Colonic mucosa (tissue), 4 donors: ENCODE data around the gene VRK1. TPM values are rescaled to one million over a fixed set of nuclear protein-coding genes. Genes with fewer than 3 reads are reported as not detected.

Source experiments
- DNase-seq: peaks from one replicate; pipeline ENCODE4 v3.0.0-alpha.2; 2020
- H3K27ac ChIP-seq: fragments of 200-600 bp; one replicate; pipeline ENCODE4 v1.8.0; 2021
- H3K27me3 ChIP-seq: fragments of 200-600 bp; one replicate; pipeline ENCODE4 v1.8.0; 2021
- H3K36me3 ChIP-seq: fragments of 200-600 bp; one replicate; pipeline ENCODE4 v1.8.0; 2021
- H3K4me1 ChIP-seq: fragments of 200-600 bp; one replicate; pipeline ENCODE4 v1.8.0; 2021; ENCODE audit warnings: mild to moderate bottlenecking
- H3K4me3 ChIP-seq: fragments of 200-600 bp; one replicate; pipeline ENCODE4 v1.8.0; 2021
- H3K9ac ChIP-seq, 2 donors: one replicate each; pipeline ENCODE4 v1.7.0; 2013; ENCODE audit warnings: control low read depth in 2 of 2, low read depth in 2 of 2, low read length in 2 of 2
- H3K9me3 ChIP-seq: fragments of 200-600 bp; one replicate; pipeline ENCODE4 v1.8.0; 2021
- CTCF ChIP-seq: fragments of 200-600 bp; IDR thresholded peaks from one replicate; pipeline ENCODE4 v1.8.0; 2022; ENCODE audit warnings: antibody characterized with exemption, mild to moderate bottlenecking
- intact Hi-C: fragments of 100-400 bp; cut with DNase I; formaldehyde crosslinking; loops from one replicate; pipeline ENCODE4 v1.14.1; 2022
- total RNA-seq, 2 donors: library from RNA; stranded (reverse); fragmentation: NEBNext Ultra II Directional in 1 of 2; extraction: Animal tissue kit (Norgen Biotek cat#: 25700) in 1 of 2; gene quantifications; one replicate each; pipeline ENCODE4 v1.2.1, GENCODE V29; 2021
- donor health status: healthy.
- donor health status: DM: no; HTN: no; CAD: no.
- donor health status: DM: no; HTN: no; CAD: no.

Gene VRK1
- total RNA-seq, 2 donors from 2014 or later: 13.0 to 35.9 TPM

GRCh38 chr14:96897184-96897583 lies 100.0 kb downstream of the VRK1 start:
- no peak overlapping the region for H3K4me3 ChIP-seq
- H3K9ac ChIP-seq: no peak overlapping the region
- intact Hi-C loops: no loop called here
- H3K4me1 ChIP-seq: no peaks in the 10 kb centered on the region
- TF ChIP-seq CTCF: no peak
- DNase-seq: no peak
- H3K36me3 ChIP-seq: no peaks in the 10 kb centered on the region
- no peaks in the 10 kb centered on the region for H3K27me3 ChIP-seq
- H3K9me3 ChIP-seq: no peaks in the 10 kb centered on the region
- H3K27ac ChIP-seq: no peak overlapping the region

- Histone ChIP-seq H3K4me3 (no peak overlapping the region), H3K27ac (no peak overlapping the region), H3K4me1 (no peaks in the 10 kb centered on the region), H3K9ac (no peak overlapping the region), H3K9me3 (no peaks in the 10 kb centered on the region), H3K27me3 (no peaks in the 10 kb centered on the region), H3K36me3 (no peaks in the 10 kb centered on the region)
- TF ChIP-seq CTCF: no peak
- no peak for DNase-seq
- intact Hi-C loops: no loop called here
Measured at GRCh38 chr14:96901227-96901626, 104.0 kb downstream of the VRK1 start.

- Histone ChIP-seq H3K36me3 (no peaks in the 10 kb centered on the region), H3K4me1 (no peaks in the 10 kb centered on the region), H3K27ac (no peak overlapping the region), H3K27me3 (no peaks in the 10 kb centered on the region), H3K9me3 (no peaks in the 10 kb centered on the region), H3K9ac (no peak overlapping the region), H3K4me3 (no peak overlapping the region)
- intact Hi-C loops: no loop called here
- no peak for DNase-seq
- no peak for TF ChIP-seq CTCF
Measured at GRCh38 chr14:96902004-96902403, 104.8 kb downstream of the VRK1 start.

- Histone ChIP-seq H3K36me3 (no peaks in the 10 kb centered on the region), H3K4me3 (no peak overlapping the region), H3K4me1 (no peaks in the 10 kb centered on the region), H3K9me3 (no peaks in the 10 kb centered on the region), H3K27ac (no peak overlapping the region), H3K9ac (no peak overlapping the region), H3K27me3 (no peaks in the 10 kb centered on the region)
- TF ChIP-seq CTCF: no peak
- intact Hi-C loops: no loop called here
- DNase-seq: no peak
Measured at GRCh38 chr14:96903444-96904023, 106.4 kb downstream of the VRK1 start.

- Histone ChIP-seq H3K36me3 (no peaks in the 10 kb centered on the region), H3K4me3 (no peak overlapping the region), H3K9ac (no peak overlapping the region), H3K27ac (no peak overlapping the region), H3K9me3 (no peaks in the 10 kb centered on the region), H3K4me1 (no peaks in the 10 kb centered on the region), H3K27me3 (no peaks in the 10 kb centered on the region)
- intact Hi-C loops: no loop called here
- no peak for TF ChIP-seq CTCF
- DNase-seq: no peak
Measured at GRCh38 chr14:96904201-96904600, 107.0 kb downstream of the VRK1 start.
